Prostate gland (tissue), 2 donors: ENCODE data around the gene MAPK8IP2. TPM values are rescaled to one million over a fixed set of nuclear protein-coding genes. Genes with fewer than 3 reads are reported as not detected.

ENCODE experiments used
- DNase-seq: peaks from one replicate; pipeline ENCODE4 v3.0.0-alpha.2; 2019; ENCODE audit warnings: low spot score
- H3K27ac ChIP-seq, 2 donors: fragments of 200-600 bp; sonication (generic); 2 replicates each; pipeline ENCODE4 v1.5.1; 2017 to 2019
- H3K27me3 ChIP-seq: fragments of 200-600 bp; sonication (generic); replicated peaks from 2 replicates; pipeline ENCODE4 v1.5.1; 2019; ENCODE audit not compliant: insufficient read depth
- H3K36me3 ChIP-seq, 2 donors: fragments of 200-600 bp; sonication (generic); 1 replicate in 1 of 2; 2 replicates in 1 of 2; pipeline versions ENCODE4 v1.5.1 to v1.8.1; 2017 to 2019
- H3K4me1 ChIP-seq: fragments of 200-600 bp; sonication (generic); replicated peaks from 2 replicates; pipeline ENCODE4 v1.5.1; 2019
- H3K4me3 ChIP-seq, 2 donors: fragments of 200-600 bp; sonication (generic); 2 replicates each; pipeline ENCODE4 v1.5.1; 2017 to 2019
- H3K9me3 ChIP-seq: fragments of 200-600 bp; sonication (generic); 2 replicates; pipeline ENCODE4 v1.5.1; 2017
- CTCF ChIP-seq, 4 experiments: fragments of 200-600 bp in 2 of 4; fragments of 450-650 bp in 2 of 4; sonication (generic) in 2 of 4; IDR thresholded peaks; 1 replicate in 3 of 4; 2 replicates in 1 of 4; pipeline ENCODE4 v1.5.1; 2016 to 2019; ENCODE audit warnings: antibody characterized with exemption in 4 of 4, mild to moderate bottlenecking in 2 of 4, moderate library complexity in 2 of 4
- POLR2A ChIP-seq: fragments of 450-650 bp; IDR thresholded peaks from one replicate; pipeline ENCODE4 v1.6.1; 2016; ENCODE audit warnings: antibody characterized with exemption, mild to moderate bottlenecking
- POLR2AphosphoS5 ChIP-seq: sonication (generic); formaldehyde crosslinking; IDR thresholded peaks from one replicate; pipeline ENCODE4 v1.6.1; 2017; ENCODE audit warnings: antibody characterized with exemption
- WGBS: methylation state at CpG from one replicate; pipeline ENCODE4 v1.1.5; 2018; 5-methylcytosine and 5-hydroxymethylcytosine counted together
- intact Hi-C: fragments of 100-400 bp; cut with DNase I; formaldehyde crosslinking; loops from one replicate; pipeline ENCODE4 v1.14.2; 2022
- total RNA-seq, 2 donors: library from RNA; depleted of rRNA; stranded (reverse); fragments of >200 nt; gene quantifications; one replicate each; pipeline ENCODE4 v1.1.0, GENCODE V29; 2016

MAPK8IP2 gene
- total RNA-seq, 2 donors from 2014 or later, result 5.1 to 23.6 TPM

GRCh38 chr22:50571264-50572175 lies 29.1 kb upstream of the MAPK8IP2 start:
- intact Hi-C loops, result no loop called here
- Histone ChIP-seq H3K4me3 (no peak overlapping the region), H3K9me3 (no peaks in the 10 kb centered on the region), H3K27me3 (no peaks in the 10 kb centered on the region), H3K36me3 (no peaks in the 10 kb centered on the region), H3K27ac (no peak overlapping the region), H3K4me1 (no peaks in the 10 kb centered on the region)
- no peak for DNase-seq
- no peak for TF ChIP-seq POLR2A
- no peak for TF ChIP-seq CTCF (IDR thresholded peaks at IDR 0.05)
- TF ChIP-seq POLR2AphosphoS5, result no peak
- WGBS, result 88% methylated on average over 24 of the region's 26 CpGs

GRCh38 chr22:50572965-50573364 lies 27.6 kb upstream of the MAPK8IP2 start:
- no peak overlapping the region for H3K4me3 ChIP-seq
- no peak for DNase-seq
- H3K9me3 ChIP-seq, result no peaks in the 10 kb centered on the region
- no peaks in the 10 kb centered on the region for H3K4me1 ChIP-seq
- no peak for TF ChIP-seq POLR2AphosphoS5
- no peak for TF ChIP-seq CTCF (IDR thresholded peaks at IDR 0.05)
- TF ChIP-seq POLR2A, result no peak
- no peaks in the 10 kb centered on the region for H3K36me3 ChIP-seq
- no peak overlapping the region for H3K27ac ChIP-seq
- intact Hi-C loops, result no loop called here
- no peaks in the 10 kb centered on the region for H3K27me3 ChIP-seq
- WGBS, result 94% methylated on average over 10 of the region's 11 CpGs

- Histone ChIP-seq H3K36me3 (no peaks in the 10 kb centered on the region), H3K9me3 (no peaks in the 10 kb centered on the region), H3K4me3 (no peak overlapping the region), H3K27ac (no peak overlapping the region), H3K4me1 (no peaks in the 10 kb centered on the region), H3K27me3 (no peaks in the 10 kb centered on the region)
- intact Hi-C loops, result no loop called here
- DNase-seq, result no peak
- 89% methylated on average over 26 of the region's 26 CpGs for WGBS
- TF ChIP-seq POLR2A (no peak), POLR2AphosphoS5 (no peak), CTCF (IDR thresholded peaks at IDR 0.05) (no peak)
Observed at GRCh38 chr22:50573491-50574382, 26.9 kb upstream of the MAPK8IP2 start.

- no peaks in the 10 kb centered on the region for H3K27me3 ChIP-seq
- no peaks in the 10 kb centered on the region for H3K4me1 ChIP-seq
- TF ChIP-seq POLR2AphosphoS5 (no peak), CTCF (IDR thresholded peaks at IDR 0.05) (no peak), POLR2A (no peak)
- no peaks in the 10 kb centered on the region for H3K9me3 ChIP-seq
- intact Hi-C loops, result no loop called here
- no peak overlapping the region for H3K4me3 ChIP-seq
- WGBS, result 76% methylated on average over 11 of the region's 11 CpGs
- H3K36me3 ChIP-seq, result no peaks in the 10 kb centered on the region
- no peak for DNase-seq
- no peak overlapping the region for H3K27ac ChIP-seq
Observed at GRCh38 chr22:50574383-50574755, 26.2 kb upstream of the MAPK8IP2 start.
